Measurements from ENCODE around the gene ABHD2.

DNA sequence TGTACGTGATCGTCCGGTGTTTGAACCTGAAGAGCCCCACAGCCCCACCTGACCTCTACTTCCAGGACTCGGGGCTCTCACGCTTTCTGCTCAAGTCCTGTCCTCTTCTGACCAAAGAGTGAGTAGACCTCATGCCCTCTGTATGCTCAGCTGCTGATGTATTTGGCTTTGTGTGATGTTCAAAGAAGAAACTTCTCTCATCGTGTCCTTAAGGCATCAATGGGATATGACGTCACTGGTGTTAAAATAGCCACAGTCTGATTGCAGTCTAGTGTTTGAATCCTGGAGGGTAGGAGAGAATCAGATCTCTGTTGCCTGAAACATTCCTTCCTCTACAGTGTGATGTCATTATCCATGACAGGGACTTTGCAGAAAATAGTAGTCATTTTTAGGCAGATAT is 28.1 kb downstream of the ABHD2 start:
- no peak for TF ChIP-seq CTCF (IDR thresholded peaks at IDR 0.05; ENCODE audit: low read depth, low read length)
- no peak for TF ChIP-seq POLR2A (IDR thresholded peaks at IDR 0.05; ENCODE audit: extremely low read depth, insufficient read length)
- TF ChIP-seq MYC (IDR thresholded peaks at IDR 0.05; ENCODE audit: low read depth, low read length) = no peak
